Mucosa of descending colon (tissue), 3 donors: Measurements from ENCODE around the gene OR8B2. TPM values are rescaled to one million over a fixed set of nuclear protein-coding genes. Genes with fewer than 3 reads are reported as not detected.
"Not testable (repeated sequence)": the region's sequence is repeated elsewhere in the genome, so short reads cannot be mapped to it uniquely, and the experiment has no call there.

Experiments used
- ATAC-seq: fragments of 200-7000 bp; cut with Tn5 transposase; one replicate; pipeline ENCODE4 v1.9.1; 2020; ENCODE audit warnings: mild to moderate bottlenecking, moderate library complexity
- DNase-seq, 3 donors: peaks; one replicate each; pipeline ENCODE4 v3.0.0-alpha.2; 2020
- H3K36me3 ChIP-seq: fragments of 200-600 bp; one replicate; pipeline ENCODE4 v1.8.0; 2021; ENCODE audit warnings: low read depth, mild to moderate bottlenecking
- H3K4me1 ChIP-seq: fragments of 200-600 bp; one replicate; pipeline ENCODE4 v1.8.0; 2021; ENCODE audit warnings: low read depth, mild to moderate bottlenecking
- H3K4me3 ChIP-seq: fragments of 200-600 bp; one replicate; pipeline ENCODE4 v1.8.0; 2021; ENCODE audit warnings: mild to moderate bottlenecking
- H3K9me3 ChIP-seq: fragments of 200-600 bp; one replicate; pipeline ENCODE4 v1.8.0; 2021; ENCODE audit warnings: mild to moderate bottlenecking
- intact Hi-C, 2 donors: fragments of 100-400 bp; cut with DNase I in 1 of 2; cut with micrococcal nuclease in 1 of 2; formaldehyde crosslinking; loops; one replicate each; pipeline versions ENCODE4 v1.11.0 to v1.11.1; 2022; cut with DNase I, micrococcal nuclease
- total RNA-seq, 3 donors: library from RNA; stranded (reverse); fragmentation: NEBNext Ultra II Directional in 2 of 3; extraction: Animal tissue kit (Norgen Biotek cat#: 25700) in 2 of 3; gene quantifications; one replicate each; pipeline versions ENCODE4 v1.2.1 to v1.2.4, GENCODE V29; 2021 to 2023
- TF ChIP-seq, protein P1 (sequence below): fragments of 200-600 bp; IDR thresholded peaks from one replicate; pipeline ENCODE4 v1.8.0; 2022; ENCODE audit warnings: antibody characterized with exemption, mild to moderate bottlenecking
- donor health status: DM: no; HTN: no; CAD: no; lungs with moderate emphysema.
- donor health status: DM: no; HTN: no; CAD: no.
- donor health status: DM: no; HTN: yes; CAD: no.

Gene OR8B2
- total RNA-seq, 3 donors from 2014 or later = not detected

DNA sequence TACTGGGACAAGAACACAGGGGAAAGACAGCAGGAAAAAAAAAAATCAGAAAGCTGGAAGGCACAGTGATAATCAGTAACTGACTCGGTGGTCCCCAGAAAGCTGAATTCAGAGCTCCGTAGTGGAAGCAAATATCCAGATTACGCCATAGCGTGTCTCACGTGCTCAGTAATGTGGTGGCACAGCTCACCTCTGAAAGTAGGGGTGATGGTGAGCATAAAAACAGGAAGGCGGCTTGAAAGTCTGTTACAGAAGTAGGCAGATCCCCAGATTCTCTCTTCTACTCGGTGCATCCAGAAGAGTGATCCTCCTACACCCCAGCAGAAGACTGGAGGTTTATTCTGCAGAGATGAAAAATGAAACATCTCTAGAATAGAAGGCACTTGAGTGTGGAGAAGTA is 25.6 kb upstream of the OR8B2 start:
- DNase-seq (no peak), ATAC-seq (no peak)
- Histone ChIP-seq H3K4me1 (no peaks in the 10 kb centered on the region), H3K36me3 (no peaks in the 10 kb centered on the region), H3K9me3 (no peaks in the 10 kb centered on the region), H3K4me3 (no peak overlapping the region)
- intact Hi-C loops = no loop called here
- TF ChIP-seq, protein P1, sequence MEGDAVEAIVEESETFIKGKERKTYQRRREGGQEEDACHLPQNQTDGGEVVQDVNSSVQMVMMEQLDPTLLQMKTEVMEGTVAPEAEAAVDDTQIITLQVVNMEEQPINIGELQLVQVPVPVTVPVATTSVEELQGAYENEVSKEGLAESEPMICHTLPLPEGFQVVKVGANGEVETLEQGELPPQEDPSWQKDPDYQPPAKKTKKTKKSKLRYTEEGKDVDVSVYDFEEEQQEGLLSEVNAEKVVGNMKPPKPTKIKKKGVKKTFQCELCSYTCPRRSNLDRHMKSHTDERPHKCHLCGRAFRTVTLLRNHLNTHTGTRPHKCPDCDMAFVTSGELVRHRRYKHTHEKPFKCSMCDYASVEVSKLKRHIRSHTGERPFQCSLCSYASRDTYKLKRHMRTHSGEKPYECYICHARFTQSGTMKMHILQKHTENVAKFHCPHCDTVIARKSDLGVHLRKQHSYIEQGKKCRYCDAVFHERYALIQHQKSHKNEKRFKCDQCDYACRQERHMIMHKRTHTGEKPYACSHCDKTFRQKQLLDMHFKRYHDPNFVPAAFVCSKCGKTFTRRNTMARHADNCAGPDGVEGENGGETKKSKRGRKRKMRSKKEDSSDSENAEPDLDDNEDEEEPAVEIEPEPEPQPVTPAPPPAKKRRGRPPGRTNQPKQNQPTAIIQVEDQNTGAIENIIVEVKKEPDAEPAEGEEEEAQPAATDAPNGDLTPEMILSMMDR = no peak

- intact Hi-C loops = no loop called here
- no peak for ATAC-seq
- H3K36me3 ChIP-seq = no peaks in the 10 kb centered on the region
- no peak for DNase-seq
- no peak overlapping the region for H3K4me3 ChIP-seq
- TF ChIP-seq, protein P1 = no peak
- H3K4me1 ChIP-seq = no peaks in the 10 kb centered on the region
- H3K9me3 ChIP-seq = no peaks in the 10 kb centered on the region
Observed at GRCh38 chr11:124405581-124405980, 21.3 kb upstream of the OR8B2 start.

GRCh38 chr11:124403186-124403585 is 18.9 kb upstream of the OR8B2 start:
- DNase-seq, H3K36me3 ChIP-seq, H3K4me3 ChIP-seq, H3K4me1 ChIP-seq, H3K9me3 ChIP-seq, ATAC-seq, intact Hi-C loops: not testable (repeated sequence)

GRCh38 chr11:124402326-124402922 is 18.1 kb upstream of the OR8B2 start:
- TF ChIP-seq, protein P1 = peak; percentile 35
- Histone ChIP-seq H3K9me3 (no peaks in the 10 kb centered on the region), H3K4me1 (no peaks in the 10 kb centered on the region), H3K36me3 (no peaks in the 10 kb centered on the region), H3K4me3 (no peak overlapping the region)
- DNase-seq (peak in 2 of 3 donors; percentile 35 to 81), ATAC-seq (peak; percentile 68)
- intact Hi-C loops = no loop called here

DNA sequence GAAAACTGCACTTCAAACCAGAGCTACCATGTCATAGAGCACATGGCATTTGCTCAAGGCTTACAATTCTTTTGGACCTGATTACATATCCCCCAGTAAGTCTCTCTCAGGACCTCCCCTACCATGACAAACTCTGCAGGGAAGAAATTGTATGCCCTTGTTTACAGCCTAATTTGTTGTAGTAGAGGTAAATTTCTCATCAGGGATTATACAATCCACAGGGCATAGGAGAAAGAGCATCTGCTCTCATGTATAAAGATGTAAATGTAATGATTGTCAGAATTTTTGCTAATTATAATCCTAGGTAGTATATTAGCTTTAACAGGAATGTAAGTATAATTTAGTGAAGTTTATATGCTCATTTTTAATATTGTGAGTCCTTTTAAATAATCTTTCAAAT is 14.6 kb upstream of the OR8B2 start, which contains the start of gene OR8B3:
OR8B3 (minus strand) TSS at position 101 of the 400 bp plus-strand sequence. CDS start 1,673 bp downstream, outside the sequence.
- ATAC-seq = no peak
- H3K36me3 ChIP-seq = no peaks in the 10 kb centered on the region
- DNase-seq = no peak
- H3K9me3 ChIP-seq = no peaks in the 10 kb centered on the region
- TF ChIP-seq, protein P1 = no peak
- intact Hi-C loops = no loop called here
- no peak within 1 kb of the TSS for H3K4me3 ChIP-seq
- H3K4me1 ChIP-seq = no peaks in the 10 kb centered on the region

DNA sequence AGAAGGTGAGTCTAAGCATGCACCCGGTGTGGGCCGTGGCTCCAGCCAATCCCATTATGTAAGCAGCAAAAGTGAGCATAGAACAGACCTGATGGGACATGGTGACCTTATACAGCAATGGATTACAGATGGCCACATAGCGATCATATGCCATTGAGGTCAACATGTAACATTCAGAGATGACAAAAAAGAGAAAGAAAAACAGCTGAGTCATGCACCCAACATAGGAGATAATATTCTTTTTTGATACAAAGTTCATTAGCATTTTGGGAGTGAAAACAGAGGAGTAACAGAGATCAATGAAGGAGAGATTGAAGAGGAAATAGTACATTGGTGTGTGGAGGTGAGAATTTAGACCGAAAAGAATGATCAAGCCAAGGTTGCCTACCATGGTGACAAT is 12.5 kb upstream of the OR8B2 start:
- H3K9me3 ChIP-seq, ATAC-seq, H3K4me3 ChIP-seq, H3K4me1 ChIP-seq, H3K36me3 ChIP-seq, intact Hi-C loops, DNase-seq: not testable (repeated sequence)

DNA sequence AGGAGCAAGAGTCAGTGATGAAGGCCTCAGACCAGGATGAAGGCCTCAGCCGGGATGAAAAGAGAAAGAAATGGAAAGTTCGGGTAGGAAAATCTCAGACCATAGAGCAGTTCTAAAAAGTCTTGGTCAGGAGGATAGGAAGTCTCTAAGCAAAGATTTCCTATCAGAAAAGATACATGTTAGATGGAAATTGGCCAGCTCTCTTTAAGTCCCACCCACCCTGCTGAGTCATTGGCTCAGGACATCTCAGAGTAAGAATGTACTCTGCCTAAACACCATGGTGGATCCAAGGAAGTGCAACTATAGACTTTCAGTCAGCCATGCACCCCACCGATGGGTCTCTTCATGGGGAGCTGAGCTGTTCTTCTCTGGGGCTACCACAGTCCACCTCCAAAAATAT is 10.1 kb upstream of the OR8B2 start:
- ATAC-seq (no peak), DNase-seq (no peak)
- intact Hi-C loops = no loop called here
- H3K36me3 ChIP-seq = no peaks in the 10 kb centered on the region
- H3K9me3 ChIP-seq = no peaks in the 10 kb centered on the region
- H3K4me3 ChIP-seq = no peak overlapping the region
- no peaks in the 10 kb centered on the region for H3K4me1 ChIP-seq
- TF ChIP-seq, protein P1 = no peak

GRCh38 chr11:124382857-124383256 is 1.4 kb downstream of the OR8B2 start:
- H3K9me3 ChIP-seq, H3K36me3 ChIP-seq, H3K4me1 ChIP-seq, H3K4me3 ChIP-seq, ATAC-seq, DNase-seq, intact Hi-C loops: not testable (repeated sequence)
